Adrenal gland (tissue), 5 donors: ENCODE results near the gene SAMD4A.

ENCODE experiments used
- POLR2A ChIP-seq, 2 donors: fragments of 450-650 bp; IDR thresholded peaks; one replicate each; pipeline ENCODE4 v1.6.1; 2017; ENCODE audit warnings: antibody characterized with exemption in 2 of 2, mild to moderate bottlenecking in 2 of 2, moderate library complexity in 1 of 2
- TF ChIP-seq, protein P1 (sequence below), 6 experiments: fragments of 450-650 bp in 4 of 6; fragments of 200-600 bp in 2 of 6; sonication (generic) in 1 of 6; IDR thresholded peaks; 1 replicate in 5 of 6; 2 replicates in 1 of 6; pipeline versions ENCODE4 v1.5.1 to v1.8.0; 2016 to 2021; ENCODE audit warnings: antibody characterized with exemption in 6 of 6, mild to moderate bottlenecking in 2 of 6, moderate library complexity in 1 of 6
- donor health status: DM: no; HTN: no; CAD: no.

GRCh38 chr14:54763761-54764160 lies 196.8 kb downstream of the SAMD4A start:
- TF ChIP-seq, protein P1, sequence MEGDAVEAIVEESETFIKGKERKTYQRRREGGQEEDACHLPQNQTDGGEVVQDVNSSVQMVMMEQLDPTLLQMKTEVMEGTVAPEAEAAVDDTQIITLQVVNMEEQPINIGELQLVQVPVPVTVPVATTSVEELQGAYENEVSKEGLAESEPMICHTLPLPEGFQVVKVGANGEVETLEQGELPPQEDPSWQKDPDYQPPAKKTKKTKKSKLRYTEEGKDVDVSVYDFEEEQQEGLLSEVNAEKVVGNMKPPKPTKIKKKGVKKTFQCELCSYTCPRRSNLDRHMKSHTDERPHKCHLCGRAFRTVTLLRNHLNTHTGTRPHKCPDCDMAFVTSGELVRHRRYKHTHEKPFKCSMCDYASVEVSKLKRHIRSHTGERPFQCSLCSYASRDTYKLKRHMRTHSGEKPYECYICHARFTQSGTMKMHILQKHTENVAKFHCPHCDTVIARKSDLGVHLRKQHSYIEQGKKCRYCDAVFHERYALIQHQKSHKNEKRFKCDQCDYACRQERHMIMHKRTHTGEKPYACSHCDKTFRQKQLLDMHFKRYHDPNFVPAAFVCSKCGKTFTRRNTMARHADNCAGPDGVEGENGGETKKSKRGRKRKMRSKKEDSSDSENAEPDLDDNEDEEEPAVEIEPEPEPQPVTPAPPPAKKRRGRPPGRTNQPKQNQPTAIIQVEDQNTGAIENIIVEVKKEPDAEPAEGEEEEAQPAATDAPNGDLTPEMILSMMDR (IDR thresholded peaks at IDR 0.05): no peak
- TF ChIP-seq POLR2A (IDR thresholded peaks at IDR 0.05): no peak
